AG04450 (cell line): ENCODE data around the gene CTDSP2. TPM values are rescaled to one million over a fixed set of nuclear protein-coding genes. Genes with fewer than 3 reads are reported as not detected.
"Not testable (repeated sequence)": the region's sequence is repeated elsewhere in the genome, so short reads cannot be mapped to it uniquely, and the experiment has no call there.

Experiments
- CTCF ChIA-PET: fragments of 300-600, 350-600 bp; formaldehyde crosslinking; extraction: SDS; loops from one replicate; lab custom pipeline; 2022; ENCODE audit warnings: antibody characterized with exemption, inconsistent platforms; lab: Charles Lee
- POLR2A ChIA-PET: fragments of 350-600 bp; formaldehyde crosslinking; extraction: SDS; loops from one replicate; lab custom pipeline; 2021; ENCODE audit warnings: antibody characterized with exemption, inconsistent platforms; lab: Yijun Ruan, JAX
- DNase-seq: peaks from one replicate; pipeline ENCODE4 v3.0.0-alpha.2; 2011; ENCODE audit warnings: low read depth, low spot score
- H3K27ac ChIP-seq: one replicate; pipeline ENCODE4 v1.5.1; 2012; ENCODE audit warnings: low read depth, low read length, control low read depth
- H3K27me3 ChIP-seq: one replicate; pipeline ENCODE4 v1.6.0; 2012; ENCODE audit warnings: low read length; ENCODE audit not compliant: control insufficient read depth, insufficient read depth
- H3K4me3 ChIP-seq: 2 replicates; pipeline ENCODE4 v1.5.1; 2011; ENCODE audit warnings: mild to moderate bottlenecking, low read depth, low read length, control low read depth
- H3K9me3 ChIP-seq: 2 replicates; pipeline ENCODE4 v1.5.1; 2012; ENCODE audit warnings: low read length; ENCODE audit not compliant: control insufficient read depth, insufficient read depth
- polyA plus RNA-seq: library from polyadenylated mRNA; depleted of rRNA; stranded (reverse); fragments of >200 nt; gene quantifications from 2 replicates; pipeline ENCODE4 v1.2.3, GENCODE V29; 2011
- TF ChIP-seq, protein P1 (sequence below): IDR thresholded peaks from 2 replicates; pipeline ENCODE4 v1.5.1; 2011; ENCODE audit warnings: low read depth, low read length, control low read depth, inconsistent platforms

Gene CTDSP2
- polyA plus RNA-seq, 1 experiment, result 292 TPM

DNA sequence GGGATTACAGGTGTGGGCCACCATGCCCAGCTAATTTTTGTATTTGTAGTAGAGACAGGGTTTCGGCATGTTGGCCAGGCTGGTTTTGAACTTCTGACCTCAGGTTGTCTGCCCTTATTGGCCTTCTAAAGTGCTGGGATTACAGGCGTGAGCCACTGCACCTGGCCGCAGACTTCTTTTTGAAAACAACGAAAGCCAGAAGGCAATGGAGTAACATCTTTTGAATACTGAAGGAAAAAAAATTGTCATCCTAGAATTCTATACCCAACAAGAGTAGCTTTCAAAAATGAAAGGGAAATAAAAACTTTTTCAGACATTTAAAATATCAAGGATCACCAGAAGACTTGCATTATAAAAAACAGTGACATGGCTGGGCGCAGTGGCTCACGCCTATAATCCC lies 38.7 kb upstream of the CTDSP2 start:
- TF ChIP-seq, protein P1, sequence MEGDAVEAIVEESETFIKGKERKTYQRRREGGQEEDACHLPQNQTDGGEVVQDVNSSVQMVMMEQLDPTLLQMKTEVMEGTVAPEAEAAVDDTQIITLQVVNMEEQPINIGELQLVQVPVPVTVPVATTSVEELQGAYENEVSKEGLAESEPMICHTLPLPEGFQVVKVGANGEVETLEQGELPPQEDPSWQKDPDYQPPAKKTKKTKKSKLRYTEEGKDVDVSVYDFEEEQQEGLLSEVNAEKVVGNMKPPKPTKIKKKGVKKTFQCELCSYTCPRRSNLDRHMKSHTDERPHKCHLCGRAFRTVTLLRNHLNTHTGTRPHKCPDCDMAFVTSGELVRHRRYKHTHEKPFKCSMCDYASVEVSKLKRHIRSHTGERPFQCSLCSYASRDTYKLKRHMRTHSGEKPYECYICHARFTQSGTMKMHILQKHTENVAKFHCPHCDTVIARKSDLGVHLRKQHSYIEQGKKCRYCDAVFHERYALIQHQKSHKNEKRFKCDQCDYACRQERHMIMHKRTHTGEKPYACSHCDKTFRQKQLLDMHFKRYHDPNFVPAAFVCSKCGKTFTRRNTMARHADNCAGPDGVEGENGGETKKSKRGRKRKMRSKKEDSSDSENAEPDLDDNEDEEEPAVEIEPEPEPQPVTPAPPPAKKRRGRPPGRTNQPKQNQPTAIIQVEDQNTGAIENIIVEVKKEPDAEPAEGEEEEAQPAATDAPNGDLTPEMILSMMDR, result no peak
- DNase-seq, result no peak
- Histone ChIP-seq H3K4me3 (no peak overlapping the region), H3K27me3 (no peaks in the 10 kb centered on the region), H3K9me3 (peaks cover 9% of the 10 kb centered on the region), H3K27ac (no peak overlapping the region)
- POLR2A ChIA-PET, result no interaction called here
- CTCF ChIA-PET, result interaction anchor here (0.5 to 1.1 kb wide), 2 partner anchors 9 to 814 kb away, joined by 3 to 5 read pairs; no protein-coding TSS in a partner anchor

DNA sequence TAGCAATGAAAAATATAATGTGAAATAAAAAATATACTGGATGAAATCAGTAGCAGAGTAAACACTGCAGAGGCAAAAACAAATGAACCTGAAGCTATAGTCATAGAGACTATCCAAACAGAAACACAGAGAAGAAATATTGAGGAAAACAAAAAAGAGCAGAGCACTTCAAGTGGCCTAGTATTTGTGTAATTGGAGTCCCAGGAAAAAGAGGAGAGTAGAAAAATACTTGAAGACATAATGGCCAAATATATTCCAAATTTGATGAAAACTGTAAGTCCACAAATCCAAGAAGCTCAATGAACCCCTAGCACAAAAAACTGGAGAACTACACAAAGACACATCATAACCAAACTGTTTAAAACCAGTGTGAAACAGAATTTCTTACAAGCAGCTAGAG lies 37.2 kb upstream of the CTDSP2 start:
- TF ChIP-seq, protein P1, result no peak
- no peak for DNase-seq
- H3K27ac ChIP-seq, result no peak overlapping the region
- no peaks in the 10 kb centered on the region for H3K27me3 ChIP-seq
- CTCF ChIA-PET, result interaction anchor here (2.0 kb wide), 1 partner anchor 18 kb away, joined by 7 read pairs; no protein-coding TSS in a partner anchor
- peaks cover 9% of the 10 kb centered on the region for H3K9me3 ChIP-seq
- no peak overlapping the region for H3K4me3 ChIP-seq
- POLR2A ChIA-PET, result no interaction called here

DNA sequence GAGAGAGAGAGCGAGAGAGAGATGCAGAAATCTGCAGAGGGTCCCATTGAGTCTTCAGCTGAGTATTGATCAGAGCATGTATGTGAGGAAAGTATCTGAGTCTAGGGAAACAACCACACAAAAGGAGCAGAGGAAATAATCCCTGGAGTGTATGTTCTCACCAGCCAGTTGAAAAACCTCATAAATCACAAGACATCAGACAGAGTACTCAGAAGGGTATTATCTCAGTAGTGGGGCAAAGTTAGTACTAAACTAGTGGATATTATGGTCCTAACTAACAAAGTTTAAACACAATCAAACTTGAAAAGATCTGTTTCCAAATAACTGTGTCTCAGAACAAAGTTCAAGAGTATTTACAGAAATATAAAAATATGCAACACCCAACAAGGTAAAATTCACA lies 36.5 kb upstream of the CTDSP2 start:
- DNase-seq, result no peak
- ChIA-PET POLR2A (interaction anchor here (0.9 kb wide), 1 partner anchor 13 kb away, joined by 4 read pairs; no protein-coding TSS in a partner anchor), CTCF (interaction anchor here (1.0 to 2.0 kb wide), 2 partner anchors 12 to 18 kb away, joined by 3 to 7 read pairs; no protein-coding TSS in a partner anchor)
- H3K27ac ChIP-seq, result no peak overlapping the region
- H3K9me3 ChIP-seq, result peaks cover 9% of the 10 kb centered on the region
- TF ChIP-seq, protein P1, result no peak
- H3K4me3 ChIP-seq, result no peak overlapping the region
- H3K27me3 ChIP-seq, result no peaks in the 10 kb centered on the region

DNA sequence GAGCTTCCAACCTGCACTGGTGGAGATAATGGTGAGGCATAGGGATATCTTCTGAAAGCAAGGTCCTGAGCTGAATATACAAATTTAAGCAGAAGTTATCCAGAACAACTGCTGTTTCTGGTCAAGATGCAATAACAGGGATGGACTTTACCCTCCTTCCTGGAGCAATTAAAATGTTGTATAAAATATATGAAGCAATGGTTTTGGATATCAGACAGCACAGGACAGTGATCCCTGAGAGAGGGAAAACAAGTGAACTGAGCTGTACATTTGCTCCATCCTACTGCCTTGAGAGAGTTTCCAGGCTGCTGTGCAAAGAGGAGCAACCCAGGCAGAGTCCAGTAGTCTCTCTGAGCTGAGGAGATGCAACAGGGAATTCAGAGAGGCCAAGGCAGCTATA lies 36.0 kb upstream of the CTDSP2 start:
- Histone ChIP-seq H3K27ac (no peak overlapping the region), H3K9me3 (peaks cover 9% of the 10 kb centered on the region), H3K4me3 (no peak overlapping the region), H3K27me3 (no peaks in the 10 kb centered on the region)
- POLR2A ChIA-PET, result interaction anchor here (0.9 to 1.5 kb wide), 2 partner anchors 14 to 18 kb away, joined by 4 to 9 read pairs; no protein-coding TSS in a partner anchor
- DNase-seq, result no peak
- TF ChIP-seq, protein P1, result no peak
- CTCF ChIA-PET, result interaction anchor here (1.0 to 2.0 kb wide), 2 partner anchors 12 to 17 kb away, joined by 3 to 7 read pairs; no protein-coding TSS in a partner anchor

DNA sequence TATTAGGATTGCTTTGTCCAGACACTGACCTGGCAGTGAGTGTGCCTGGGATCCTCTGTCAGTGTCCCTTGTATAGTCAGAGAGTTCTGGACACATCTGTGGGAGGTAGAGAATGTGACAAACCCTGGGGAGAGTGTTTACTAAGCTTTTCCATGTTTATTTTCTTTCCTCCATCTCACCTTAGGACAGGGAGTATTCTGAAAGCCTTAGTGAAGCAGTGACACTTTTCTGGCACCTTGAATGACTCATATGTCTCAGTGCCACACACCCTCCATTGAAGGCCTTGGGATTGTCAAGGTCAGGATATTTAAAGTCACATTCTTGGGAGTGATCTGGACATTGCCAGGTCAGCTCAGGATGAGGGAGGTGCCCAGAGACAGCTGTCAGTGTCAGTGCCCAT lies 34.9 kb upstream of the CTDSP2 start:
- no peak for DNase-seq
- ChIA-PET POLR2A (interaction anchor here (1.0 to 1.5 kb wide), 2 partner anchors 15 to 17 kb away, joined by 3 to 9 read pairs; no protein-coding TSS in a partner anchor), CTCF (no interaction called here)
- H3K9me3 ChIP-seq, result peaks cover 9% of the 10 kb centered on the region
- TF ChIP-seq, protein P1, result no peak
- no peak overlapping the region for H3K27ac ChIP-seq
- no peaks in the 10 kb centered on the region for H3K27me3 ChIP-seq
- H3K4me3 ChIP-seq, result no peak overlapping the region

DNA sequence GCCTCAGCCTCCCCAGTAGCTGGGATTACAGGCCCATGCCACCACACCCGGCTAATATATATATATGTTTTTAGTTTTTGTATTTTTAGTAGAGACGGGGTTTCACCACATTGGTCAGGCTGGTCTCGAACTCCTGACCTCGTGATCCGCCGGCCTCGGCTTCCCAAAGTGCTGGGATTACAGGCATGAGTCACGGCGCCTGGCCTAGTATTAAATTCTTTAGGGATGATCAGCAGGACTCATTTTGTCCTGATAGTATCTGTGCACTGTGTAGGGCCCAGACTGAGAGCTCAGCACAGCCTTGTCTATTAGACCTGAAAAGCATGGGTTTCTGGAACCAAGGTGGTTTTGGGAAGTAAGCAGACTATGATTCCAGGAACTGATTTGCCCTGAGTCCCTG lies 34.5 kb upstream of the CTDSP2 start:
- H3K4me3 ChIP-seq, H3K27ac ChIP-seq, H3K27me3 ChIP-seq, H3K9me3 ChIP-seq, DNase-seq: not testable (repeated sequence)
- CTCF ChIA-PET, result interaction anchor here (1.4 kb wide), 1 partner anchor 15 kb away, joined by 3 read pairs; no protein-coding TSS in a partner anchor
- POLR2A ChIA-PET, result interaction anchor here (1.0 to 1.5 kb wide), 2 partner anchors 16 kb away, joined by 3 to 9 read pairs; no protein-coding TSS in a partner anchor
